Stimulated activated naive CD8-positive, alpha-beta T cell treated with anti-CD3 and anti-CD28 coated beads, Interleukin-15, Interleukin-2, amounts not matched to agents 100 ng/mL and 50 ng/mL, for 24 hours (primary cell): Measurements from ENCODE around the gene ZDHHC6.
A peak's percentile ranks its signal among the peaks of the same experiment; 100 is the strongest.
"Not testable (repeated sequence)": the region's sequence is repeated elsewhere in the genome, so short reads cannot be mapped to it uniquely, and the experiment has no call there.

ENCODE experiments used
- H3K27ac Mint-ChIP-seq: one replicate; pipeline ENCODE4 v1.8.0; 2021; ENCODE audit warnings: mild to moderate bottlenecking, mixed read lengths
- H3K27me3 Mint-ChIP-seq: one replicate; pipeline ENCODE4 v1.8.0; 2021; ENCODE audit warnings: mixed read lengths
- H3K36me3 Mint-ChIP-seq: one replicate; pipeline ENCODE4 v1.8.0; 2021; ENCODE audit warnings: low read depth, mixed read lengths
- H3K4me1 Mint-ChIP-seq: one replicate; pipeline ENCODE4 v1.8.0; 2021; ENCODE audit warnings: low read depth, mixed read lengths
- H3K4me3 Mint-ChIP-seq: one replicate; pipeline ENCODE4 v1.8.0; 2021; ENCODE audit warnings: mild to moderate bottlenecking, mixed read lengths
- H3K9me3 Mint-ChIP-seq: one replicate; pipeline ENCODE4 v1.8.0; 2021; ENCODE audit warnings: mixed read lengths

The ZDHHC6 gene, protein sequence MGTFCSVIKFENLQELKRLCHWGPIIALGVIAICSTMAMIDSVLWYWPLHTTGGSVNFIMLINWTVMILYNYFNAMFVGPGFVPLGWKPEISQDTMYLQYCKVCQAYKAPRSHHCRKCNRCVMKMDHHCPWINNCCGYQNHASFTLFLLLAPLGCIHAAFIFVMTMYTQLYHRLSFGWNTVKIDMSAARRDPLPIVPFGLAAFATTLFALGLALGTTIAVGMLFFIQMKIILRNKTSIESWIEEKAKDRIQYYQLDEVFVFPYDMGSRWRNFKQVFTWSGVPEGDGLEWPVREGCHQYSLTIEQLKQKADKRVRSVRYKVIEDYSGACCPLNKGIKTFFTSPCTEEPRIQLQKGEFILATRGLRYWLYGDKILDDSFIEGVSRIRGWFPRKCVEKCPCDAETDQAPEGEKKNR

DNA sequence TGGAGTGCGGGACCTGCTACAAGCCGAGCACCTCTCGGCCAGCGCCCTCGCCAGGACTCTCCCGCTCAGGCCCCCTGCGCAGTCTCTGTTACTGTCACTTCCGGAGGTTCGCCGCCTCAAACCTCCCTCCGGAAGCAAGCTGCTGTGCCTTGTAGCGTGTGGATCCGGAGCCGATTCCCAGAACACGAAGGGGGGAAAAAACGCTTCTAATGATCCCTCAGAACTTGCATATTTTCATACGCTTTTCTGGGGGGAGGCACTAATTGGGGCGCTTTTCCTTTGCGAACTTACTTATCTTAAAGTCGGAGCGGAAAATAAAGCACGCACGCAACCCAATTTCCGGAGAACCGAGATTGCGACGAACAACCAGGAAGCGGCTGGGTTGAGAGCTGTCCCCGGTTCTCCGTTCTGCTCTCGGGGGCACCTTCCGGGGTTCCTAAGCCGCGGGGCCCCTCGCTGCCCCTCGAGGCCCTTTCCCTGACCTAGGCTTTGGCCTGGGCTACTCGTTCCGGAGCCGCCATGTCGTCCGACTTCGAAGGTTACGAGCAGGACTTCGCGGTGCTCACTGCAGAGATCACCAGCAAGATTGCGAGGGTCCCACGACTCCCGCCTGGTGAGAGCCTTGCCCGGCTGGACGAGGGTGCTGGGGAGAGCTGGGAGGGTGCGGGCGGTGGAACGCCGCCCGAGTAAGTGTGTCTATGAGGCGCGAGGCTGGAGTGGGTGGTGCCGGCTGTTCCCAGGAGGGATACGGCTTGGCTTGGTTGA lies at the start of gene ZDHHC6, which contains the start of gene VTI1A:
Gene ZDHHC6 (minus strand): TSS at position 60 of the 765 bp plus-strand sequence. CDS start 1,478 bp downstream, outside the sequence.
Gene VTI1A (plus strand): TSS at position 361 of the 765 bp plus-strand sequence. CDS start 159 bp downstream, at position 520.
- peak within 1 kb of the TSS; percentile 99 for H3K4me3 Mint-ChIP-seq
- H3K9me3 Mint-ChIP-seq, result no peaks in the 10 kb centered on the region
- H3K36me3 Mint-ChIP-seq, result peaks cover 55% of the 10 kb centered on the region
- H3K27ac Mint-ChIP-seq, result peak within 1 kb of the TSS; percentile 96
- peaks cover 61% of the 10 kb centered on the region for H3K4me1 Mint-ChIP-seq
- H3K27me3 Mint-ChIP-seq, result no peaks in the 10 kb centered on the region

GRCh38 chr10:112492736-112493135 lies 46.0 kb upstream of the ZDHHC6 start:
- H3K27me3 Mint-ChIP-seq, result no peaks in the 10 kb centered on the region
- H3K9me3 Mint-ChIP-seq, result no peaks in the 10 kb centered on the region
- H3K27ac Mint-ChIP-seq, result no peak overlapping the region
- H3K36me3 Mint-ChIP-seq, result peaks cover 13% of the 10 kb centered on the region
- no peak overlapping the region for H3K4me3 Mint-ChIP-seq
- peaks cover 17% of the 10 kb centered on the region for H3K4me1 Mint-ChIP-seq

DNA sequence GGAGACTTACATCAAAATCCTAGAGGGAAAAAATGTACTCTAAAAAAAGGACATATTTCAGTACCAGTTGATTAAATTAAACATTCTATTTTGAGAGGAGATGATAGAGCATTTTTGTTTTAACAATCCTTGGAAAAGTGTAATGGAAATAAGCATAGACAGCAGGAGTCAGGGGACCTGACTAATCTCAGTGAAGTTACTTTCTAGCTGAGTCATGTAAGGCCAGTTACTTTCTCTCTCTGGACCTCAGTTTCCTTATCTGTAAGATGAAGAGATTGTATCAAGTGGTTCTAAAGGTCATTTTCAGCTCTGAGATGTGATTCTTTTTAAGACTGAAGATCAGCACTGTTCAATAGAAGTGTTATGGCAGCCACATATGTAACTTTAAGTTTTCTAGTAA lies 44.4 kb upstream of the ZDHHC6 start:
- Mint-ChIP-seq H3K9me3 (no peaks in the 10 kb centered on the region), H3K27me3 (no peaks in the 10 kb centered on the region), H3K4me1 (peaks cover 7% of the 10 kb centered on the region), H3K4me3 (no peak overlapping the region), H3K36me3 (peaks cover 11% of the 10 kb centered on the region), H3K27ac (no peak overlapping the region)

- Mint-ChIP-seq H3K9me3 (no peaks in the 10 kb centered on the region), H3K27me3 (no peaks in the 10 kb centered on the region), H3K4me1 (peaks cover 7% of the 10 kb centered on the region), H3K4me3 (no peak overlapping the region), H3K36me3 (peaks cover 15% of the 10 kb centered on the region), H3K27ac (no peak overlapping the region)
Observed at GRCh38 chr10:112490545-112490944, 43.8 kb upstream of the ZDHHC6 start.

GRCh38 chr10:112487964-112488363 lies 41.2 kb upstream of the ZDHHC6 start:
- no peaks in the 10 kb centered on the region for H3K9me3 Mint-ChIP-seq
- H3K27me3 Mint-ChIP-seq, result no peaks in the 10 kb centered on the region
- peaks cover 22% of the 10 kb centered on the region for H3K36me3 Mint-ChIP-seq
- H3K4me1 Mint-ChIP-seq, result peaks cover 7% of the 10 kb centered on the region
- H3K4me3 Mint-ChIP-seq, result no peak overlapping the region
- no peak overlapping the region for H3K27ac Mint-ChIP-seq

DNA sequence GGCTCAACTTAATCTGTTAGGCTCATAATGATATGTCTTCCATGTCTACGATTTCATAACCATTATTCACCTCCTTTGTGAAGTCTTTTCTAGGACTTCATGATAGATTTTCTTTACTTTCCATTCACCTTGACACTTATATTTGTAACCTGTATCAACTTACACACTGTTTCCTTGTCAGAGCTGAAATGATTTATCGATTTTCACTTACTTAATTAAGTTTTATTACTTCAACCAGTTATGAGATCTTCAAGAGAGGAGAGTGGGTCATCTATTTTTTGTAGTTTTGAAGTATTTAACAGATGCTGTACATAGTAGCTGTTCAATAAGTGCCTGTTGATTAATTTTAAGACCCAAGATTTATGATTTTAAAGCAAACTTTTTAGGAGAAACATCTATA lies 37.7 kb upstream of the ZDHHC6 start:
- Mint-ChIP-seq H3K9me3 (no peaks in the 10 kb centered on the region), H3K4me1 (no peaks in the 10 kb centered on the region), H3K27ac (no peak overlapping the region), H3K27me3 (no peaks in the 10 kb centered on the region), H3K36me3 (peaks cover 13% of the 10 kb centered on the region), H3K4me3 (no peak overlapping the region)

GRCh38 chr10:112481602-112482001 lies 34.9 kb upstream of the ZDHHC6 start:
- H3K36me3 Mint-ChIP-seq, result peaks cover 17% of the 10 kb centered on the region
- no peak overlapping the region for H3K4me3 Mint-ChIP-seq
- no peaks in the 10 kb centered on the region for H3K9me3 Mint-ChIP-seq
- no peaks in the 10 kb centered on the region for H3K4me1 Mint-ChIP-seq
- no peaks in the 10 kb centered on the region for H3K27me3 Mint-ChIP-seq
- H3K27ac Mint-ChIP-seq, result no peak overlapping the region

- H3K27me3 Mint-ChIP-seq, result no peaks in the 10 kb centered on the region
Observed at GRCh38 chr10:112475575-112476218, 29.0 kb upstream of the ZDHHC6 start.

GRCh38 chr10:112471878-112472487 lies 25.3 kb upstream of the ZDHHC6 start:
- peaks cover 19% of the 10 kb centered on the region for H3K36me3 Mint-ChIP-seq
- H3K9me3 Mint-ChIP-seq, result no peaks in the 10 kb centered on the region
- H3K27ac Mint-ChIP-seq, result no peak overlapping the region
- H3K4me3 Mint-ChIP-seq, result no peak overlapping the region
- H3K27me3 Mint-ChIP-seq, result no peaks in the 10 kb centered on the region
- H3K4me1 Mint-ChIP-seq, result peaks cover 15% of the 10 kb centered on the region

More at GRCh38 chr10:112475575-112476218, 29.0 kb upstream of the ZDHHC6 start:
- Mint-ChIP-seq H3K9me3 (no peaks in the 10 kb centered on the region), H3K36me3 (peaks cover 12% of the 10 kb centered on the region), H3K27ac (no peak overlapping the region), H3K4me3 (no peak overlapping the region), H3K4me1 (peaks cover 15% of the 10 kb centered on the region)

- Mint-ChIP-seq H3K4me1 (peaks cover 37% of the 10 kb centered on the region), H3K4me3 (no peak overlapping the region), H3K9me3 (peaks cover 4% of the 10 kb centered on the region), H3K36me3 (peaks cover 49% of the 10 kb centered on the region), H3K27ac (no peak overlapping the region), H3K27me3 (no peaks in the 10 kb centered on the region)
Observed at GRCh38 chr10:112467541-112468075, 20.9 kb upstream of the ZDHHC6 start.

DNA sequence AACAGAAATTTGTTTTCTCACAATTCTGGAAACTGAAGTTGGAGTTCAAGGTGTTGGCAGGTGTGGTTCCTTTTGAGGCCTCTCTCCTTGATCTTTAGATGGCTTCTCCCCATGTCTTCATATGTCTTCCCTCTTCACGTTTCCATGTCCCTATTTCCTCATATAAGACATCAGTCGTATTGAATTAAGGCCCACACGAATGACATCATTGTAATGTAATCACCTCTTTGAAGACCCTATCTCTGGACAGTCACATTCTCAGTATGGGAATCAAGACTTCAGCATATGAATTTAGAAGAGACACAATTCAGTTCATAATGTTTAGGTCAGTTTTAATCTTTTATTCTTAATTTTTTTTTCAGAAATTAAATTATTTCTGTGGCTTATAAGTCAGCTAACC lies 20.1 kb upstream of the ZDHHC6 start:
- Mint-ChIP-seq H3K27me3 (no peaks in the 10 kb centered on the region), H3K27ac (no peak overlapping the region), H3K4me3 (no peak overlapping the region), H3K9me3 (peaks cover 4% of the 10 kb centered on the region), H3K36me3 (peaks cover 51% of the 10 kb centered on the region), H3K4me1 (peaks cover 38% of the 10 kb centered on the region)

GRCh38 chr10:112465299-112465883 lies 18.7 kb upstream of the ZDHHC6 start:
- Mint-ChIP-seq H3K27me3 (no peaks in the 10 kb centered on the region), H3K9me3 (peaks cover 4% of the 10 kb centered on the region), H3K4me1 (peaks cover 43% of the 10 kb centered on the region), H3K4me3 (no peak overlapping the region), H3K36me3 (peaks cover 59% of the 10 kb centered on the region), H3K27ac (peak overlapping the region; percentile 58)

DNA sequence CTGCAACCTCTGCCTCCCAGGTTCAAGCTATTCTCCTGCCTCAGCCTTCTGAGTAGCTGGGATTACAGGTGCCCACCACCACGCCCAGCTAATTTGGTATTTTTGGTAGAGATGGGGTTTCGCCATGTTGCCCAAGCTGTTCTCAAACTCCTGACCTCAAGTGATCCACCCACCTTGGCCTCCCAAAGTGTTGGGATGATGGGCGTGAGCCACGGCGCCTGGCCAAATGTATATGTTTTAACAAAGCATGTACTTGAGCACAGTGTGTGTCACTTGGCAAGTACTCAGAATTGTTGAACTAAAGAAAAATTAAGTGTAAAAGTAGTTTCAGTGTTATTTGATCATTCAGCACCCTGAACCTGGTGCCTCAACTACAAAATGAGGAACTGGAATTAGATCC lies 17.4 kb upstream of the ZDHHC6 start:
- not testable (repeated sequence) for H3K4me3 Mint-ChIP-seq, H3K27me3 Mint-ChIP-seq, H3K27ac Mint-ChIP-seq, H3K9me3 Mint-ChIP-seq
- Mint-ChIP-seq H3K36me3 (peaks cover 52% of the 10 kb centered on the region), H3K4me1 (peaks cover 47% of the 10 kb centered on the region)
